ENCODE results near the gene RNF114.

DNA sequence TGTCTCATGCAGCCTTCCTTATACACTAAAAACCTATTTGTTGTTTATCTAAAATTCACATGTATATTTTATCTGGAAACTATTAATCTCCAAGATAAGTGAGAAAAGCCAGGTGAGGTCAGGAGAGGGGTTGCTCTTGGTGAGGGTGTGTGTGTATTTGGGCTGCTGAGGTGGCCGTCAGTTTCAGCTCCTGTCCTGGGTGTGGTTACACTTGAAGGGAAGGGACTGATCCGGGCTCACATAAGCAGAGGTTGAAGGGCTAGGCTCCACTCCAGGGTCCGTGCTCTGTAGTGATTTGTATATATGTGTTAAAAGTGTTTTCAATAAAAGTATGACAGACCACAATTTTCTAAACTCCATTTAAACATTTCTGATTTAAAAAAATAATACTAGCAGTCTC is 33.0 kb downstream of the RNF114 start:
- TF ChIP-seq, protein P1, sequence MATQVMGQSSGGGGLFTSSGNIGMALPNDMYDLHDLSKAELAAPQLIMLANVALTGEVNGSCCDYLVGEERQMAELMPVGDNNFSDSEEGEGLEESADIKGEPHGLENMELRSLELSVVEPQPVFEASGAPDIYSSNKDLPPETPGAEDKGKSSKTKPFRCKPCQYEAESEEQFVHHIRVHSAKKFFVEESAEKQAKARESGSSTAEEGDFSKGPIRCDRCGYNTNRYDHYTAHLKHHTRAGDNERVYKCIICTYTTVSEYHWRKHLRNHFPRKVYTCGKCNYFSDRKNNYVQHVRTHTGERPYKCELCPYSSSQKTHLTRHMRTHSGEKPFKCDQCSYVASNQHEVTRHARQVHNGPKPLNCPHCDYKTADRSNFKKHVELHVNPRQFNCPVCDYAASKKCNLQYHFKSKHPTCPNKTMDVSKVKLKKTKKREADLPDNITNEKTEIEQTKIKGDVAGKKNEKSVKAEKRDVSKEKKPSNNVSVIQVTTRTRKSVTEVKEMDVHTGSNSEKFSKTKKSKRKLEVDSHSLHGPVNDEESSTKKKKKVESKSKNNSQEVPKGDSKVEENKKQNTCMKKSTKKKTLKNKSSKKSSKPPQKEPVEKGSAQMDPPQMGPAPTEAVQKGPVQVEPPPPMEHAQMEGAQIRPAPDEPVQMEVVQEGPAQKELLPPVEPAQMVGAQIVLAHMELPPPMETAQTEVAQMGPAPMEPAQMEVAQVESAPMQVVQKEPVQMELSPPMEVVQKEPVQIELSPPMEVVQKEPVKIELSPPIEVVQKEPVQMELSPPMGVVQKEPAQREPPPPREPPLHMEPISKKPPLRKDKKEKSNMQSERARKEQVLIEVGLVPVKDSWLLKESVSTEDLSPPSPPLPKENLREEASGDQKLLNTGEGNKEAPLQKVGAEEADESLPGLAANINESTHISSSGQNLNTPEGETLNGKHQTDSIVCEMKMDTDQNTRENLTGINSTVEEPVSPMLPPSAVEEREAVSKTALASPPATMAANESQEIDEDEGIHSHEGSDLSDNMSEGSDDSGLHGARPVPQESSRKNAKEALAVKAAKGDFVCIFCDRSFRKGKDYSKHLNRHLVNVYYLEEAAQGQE (IDR thresholded peaks at IDR 0.05; ENCODE audit: insufficient read depth in 1 of 2, low read depth in 2 of 2, low read length in 2 of 2), result no peak
- no peak for TF ChIP-seq TAF1 (IDR thresholded peaks at IDR 0.05; ENCODE audit: borderline replicate concordance, insufficient read depth, low read length)
- no peak for TF ChIP-seq POLR2AphosphoS5 (IDR thresholded peaks at IDR 0.05; ENCODE audit: low read depth, low read length)
- no peak for TF ChIP-seq SIN3A (IDR thresholded peaks at IDR 0.05; ENCODE audit: borderline replicate concordance, insufficient read depth, low read length)
